HepG2 (cell line): ENCODE results near the gene NME1. TPM values are rescaled to one million over a fixed set of nuclear protein-coding genes. Genes with fewer than 3 reads are reported as not detected.

Experiments used
- GATA4 ChIP-seq: sonication (generic); IDR thresholded peaks from 2 replicates; pipeline ENCODE4 v1.6.1; 2016; ENCODE audit warnings: antibody characterized with exemption, low read depth, borderline replicate concordance
- POGZ ChIP-seq: sonication (generic); formaldehyde crosslinking; IDR thresholded peaks from 2 replicates; pipeline ENCODE4 v1.4.0; 2020; ENCODE audit warnings: mild to moderate bottlenecking, missing genetic modification reagents
- RFX5 ChIP-seq: IDR thresholded peaks from 2 replicates; pipeline ENCODE4 v1.6.1; 2011; ENCODE audit warnings: low read depth, low read length, improper control_type of control experiment
- RORA ChIP-seq: sonication (generic); formaldehyde crosslinking; IDR thresholded peaks from 2 replicates; pipeline ENCODE4 v1.5.0; 2020; ENCODE audit warnings: mild to moderate bottlenecking, missing genetic modification reagents, moderate library complexity
- SNRNP70 ChIP-seq: fragments of 200-400 bp; formaldehyde crosslinking; IDR thresholded peaks from 2 replicates; pipeline ENCODE4 v1.6.1; 2017; ENCODE audit warnings: mild to moderate bottlenecking, low read depth, low read length, moderate library complexity
- SOX13 ChIP-seq, 3 experiments: fragments of 450-650 bp in 1 of 3; sonication (generic) in 1 of 3; formaldehyde crosslinking in 1 of 3; IDR thresholded peaks in 2 of 3; conservative IDR thresholded peaks in 1 of 3; 2 replicates each; pipeline versions ENCODE4 v1.5.0 to v1.6.1; 2016 to 2020; ENCODE audit warnings: antibody characterized with exemption in 1 of 3, mild to moderate bottlenecking in 1 of 3, missing compliant biosample characterization in 1 of 3, missing genetic modification reagents in 1 of 3, moderate library complexity in 1 of 3
- TGIF2 ChIP-seq: IDR thresholded peaks from 2 replicates; pipeline ENCODE4 v1.6.1; 2016; ENCODE audit warnings: control low read depth, missing compliant biosample characterization
- YEATS4 ChIP-seq: sonication (generic); formaldehyde crosslinking; IDR thresholded peaks from 2 replicates; pipeline ENCODE4 v1.4.0; 2020; ENCODE audit warnings: missing genetic modification reagents, borderline replicate concordance
- ZBTB3 ChIP-seq: sonication (generic); formaldehyde crosslinking; IDR thresholded peaks from 2 replicates; pipeline ENCODE4 v1.4.0; 2020; ENCODE audit warnings: low read depth, mild to moderate bottlenecking, moderate library complexity, missing genetic modification reagents, borderline replicate concordance
- ZNF382 ChIP-seq: sonication (generic); formaldehyde crosslinking; IDR thresholded peaks from 2 replicates; pipeline ENCODE4 v1.5.0; 2020; ENCODE audit warnings: missing genetic modification reagents, mild to moderate bottlenecking, borderline replicate concordance
- ZNF589 ChIP-seq: sonication (generic); formaldehyde crosslinking; conservative IDR thresholded peaks from 2 replicates; pipeline ENCODE4 v1.8.0; 2022; ENCODE audit warnings: mild to moderate bottlenecking, moderate library complexity, missing genetic modification reagents
- ZNF615 ChIP-seq: sonication (generic); formaldehyde crosslinking; IDR thresholded peaks from 2 replicates; pipeline ENCODE4 v1.5.0; 2020; ENCODE audit warnings: mild to moderate bottlenecking, missing genetic modification reagents, borderline replicate concordance
- ZNF652 ChIP-seq: IDR thresholded peaks from 2 replicates; pipeline ENCODE4 v1.6.1; 2016; ENCODE audit warnings: low read depth, borderline replicate concordance
- ZNF670 ChIP-seq: sonication (generic); formaldehyde crosslinking; IDR thresholded peaks from 2 replicates; pipeline ENCODE4 v1.8.0; 2022; ENCODE audit warnings: mild to moderate bottlenecking, missing genetic modification reagents, borderline replicate concordance
- polyA plus RNA-seq, 8 experiments: library from polyadenylated mRNA; depleted of rRNA in 3 of 8; stranded (reverse) in 7 of 8; unstranded in 1 of 8; fragments of >200 nt; fragmentation: Illumina TruSeq in 4 of 8; extraction: Trizol in 4 of 8; gene quantifications; 2 replicates each; pipeline versions ENCODE4 v1.2.1 to v1.2.3, GENCODE V29; 2011 to 2016; ENCODE audit warnings: low read depth in 4 of 8, missing spikeins in 1 of 8, mixed read lengths in 1 of 8; ENCODE audit not compliant: insufficient read depth in 1 of 8
- total RNA-seq, 5 experiments: library from RNA; depleted of rRNA; stranded (reverse); fragments of >200 nt; fragmentation: Illumina TruSeq; extraction: Trizol; gene quantifications; 2 replicates each; pipeline ENCODE4 v1.2.3, GENCODE V29; 2016; ENCODE audit warnings: low read depth in 1 of 5
- TF ChIP-seq, protein P1 (sequence below): sonication (generic); formaldehyde crosslinking; IDR thresholded peaks from 2 replicates; pipeline ENCODE4 v1.4.0; 2020; ENCODE audit warnings: missing genetic modification reagents
- TF ChIP-seq, protein P2 (sequence below): IDR thresholded peaks from 2 replicates; pipeline ENCODE4 v1.6.1; 2016
- TF ChIP-seq, protein P3 (sequence below): sonication (generic); formaldehyde crosslinking; IDR thresholded peaks from 2 replicates; pipeline ENCODE4 v1.4.0; 2020; ENCODE audit warnings: missing genetic modification reagents
- TF ChIP-seq, protein P4 (sequence below): sonication (generic); formaldehyde crosslinking; IDR thresholded peaks from 2 replicates; pipeline ENCODE4 v1.8.0; 2022; ENCODE audit warnings: missing genetic modification reagents, low read depth, mild to moderate bottlenecking, borderline replicate concordance
- TF ChIP-seq, protein P5 (sequence below): IDR thresholded peaks from 2 replicates; pipeline ENCODE4 v1.6.1; 2016; ENCODE audit warnings: missing genetic modification reagents, missing compliant biosample characterization
- TF ChIP-seq, protein P6 (sequence below): sonication (generic); formaldehyde crosslinking; IDR thresholded peaks from 2 replicates; pipeline ENCODE4 v1.8.0; 2022; ENCODE audit warnings: mild to moderate bottlenecking, missing genetic modification reagents, moderate library complexity
- TF ChIP-seq, protein P7 (sequence below): sonication (generic); formaldehyde crosslinking; IDR thresholded peaks from 2 replicates; pipeline ENCODE4 v1.4.0; 2020; ENCODE audit warnings: missing genetic modification reagents, low read depth, mild to moderate bottlenecking, borderline replicate concordance

The NME1 gene
- total and polyA plus RNA-seq, 2 of the 13 experiments (the other 11 are each of a cell fraction or from before 2014, with no cell fraction given): 295 to 516 TPM

DNA sequence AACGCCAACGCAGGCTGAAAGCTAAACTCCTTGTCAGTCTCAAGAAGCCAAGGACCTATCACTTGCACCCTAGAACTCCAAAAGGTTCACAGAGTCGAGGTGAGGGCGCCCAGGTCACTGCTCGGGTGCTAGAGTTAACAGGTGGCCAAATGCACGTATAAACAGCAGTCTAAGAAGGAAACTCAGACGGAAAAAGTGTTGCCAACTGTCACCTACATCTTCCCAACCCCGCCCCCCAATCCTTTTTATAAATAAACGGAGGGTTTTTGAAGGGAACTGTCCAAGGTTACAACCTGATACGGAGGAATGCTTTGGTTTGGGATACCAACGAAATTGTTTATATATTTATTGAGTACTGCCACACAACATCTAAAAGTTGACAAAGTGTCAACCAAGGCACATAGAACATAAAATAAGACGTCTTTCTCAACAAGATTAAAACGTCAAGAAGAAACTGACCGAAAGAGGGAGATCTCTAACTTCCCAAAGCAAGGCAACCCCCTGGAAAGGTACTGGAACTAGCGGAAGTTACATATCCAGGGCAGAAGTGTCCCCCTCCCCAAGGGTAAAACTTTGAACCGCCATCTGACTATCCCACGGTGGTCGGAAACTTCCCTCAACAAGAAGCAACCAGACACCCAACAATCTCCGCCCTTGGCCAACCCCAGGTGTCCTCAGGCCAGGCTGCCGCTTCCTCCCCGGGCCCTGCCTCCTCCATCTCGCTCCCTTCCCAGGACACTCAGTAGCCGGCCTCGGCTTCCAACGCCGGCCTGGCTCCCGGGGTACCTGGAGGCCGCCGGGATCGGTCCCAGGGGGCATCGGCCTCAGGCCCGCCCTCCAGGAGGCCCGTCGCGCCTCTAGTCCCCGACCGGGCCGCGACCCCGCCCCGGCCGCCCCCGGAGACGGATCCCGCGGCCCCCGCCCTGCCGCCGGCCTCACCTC, 33.7 kb upstream of the NME1 start (continued):
- no peak for TF ChIP-seq GATA4
- no peak for TF ChIP-seq SOX13 (IDR thresholded peaks at IDR 0.05)
- no peak for TF ChIP-seq SOX13 (CRISPR knock-in tag; conservative IDR thresholded peaks at IDR 0.05 in 1 of 2, IDR thresholded peaks at IDR 0.05 in 1 of 2)
- TF ChIP-seq, protein P1, sequence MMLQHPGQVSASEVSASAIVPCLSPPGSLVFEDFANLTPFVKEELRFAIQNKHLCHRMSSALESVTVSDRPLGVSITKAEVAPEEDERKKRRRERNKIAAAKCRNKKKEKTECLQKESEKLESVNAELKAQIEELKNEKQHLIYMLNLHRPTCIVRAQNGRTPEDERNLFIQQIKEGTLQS (CRISPR knock-in tag): no peak
- TF ChIP-seq, protein P2, sequence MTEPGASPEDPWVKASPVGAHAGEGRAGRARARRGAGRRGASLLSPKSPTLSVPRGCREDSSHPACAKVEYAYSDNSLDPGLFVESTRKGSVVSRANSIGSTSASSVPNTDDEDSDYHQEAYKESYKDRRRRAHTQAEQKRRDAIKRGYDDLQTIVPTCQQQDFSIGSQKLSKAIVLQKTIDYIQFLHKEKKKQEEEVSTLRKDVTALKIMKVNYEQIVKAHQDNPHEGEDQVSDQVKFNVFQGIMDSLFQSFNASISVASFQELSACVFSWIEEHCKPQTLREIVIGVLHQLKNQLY: no peak
- 0 out of 2 replicates have a peak, but pooled peaks have one; percentile 20 for TF ChIP-seq ZNF589 (CRISPR knock-in tag)
- no peak for TF ChIP-seq YEATS4 (CRISPR knock-in tag)
- TF ChIP-seq, protein P3, sequence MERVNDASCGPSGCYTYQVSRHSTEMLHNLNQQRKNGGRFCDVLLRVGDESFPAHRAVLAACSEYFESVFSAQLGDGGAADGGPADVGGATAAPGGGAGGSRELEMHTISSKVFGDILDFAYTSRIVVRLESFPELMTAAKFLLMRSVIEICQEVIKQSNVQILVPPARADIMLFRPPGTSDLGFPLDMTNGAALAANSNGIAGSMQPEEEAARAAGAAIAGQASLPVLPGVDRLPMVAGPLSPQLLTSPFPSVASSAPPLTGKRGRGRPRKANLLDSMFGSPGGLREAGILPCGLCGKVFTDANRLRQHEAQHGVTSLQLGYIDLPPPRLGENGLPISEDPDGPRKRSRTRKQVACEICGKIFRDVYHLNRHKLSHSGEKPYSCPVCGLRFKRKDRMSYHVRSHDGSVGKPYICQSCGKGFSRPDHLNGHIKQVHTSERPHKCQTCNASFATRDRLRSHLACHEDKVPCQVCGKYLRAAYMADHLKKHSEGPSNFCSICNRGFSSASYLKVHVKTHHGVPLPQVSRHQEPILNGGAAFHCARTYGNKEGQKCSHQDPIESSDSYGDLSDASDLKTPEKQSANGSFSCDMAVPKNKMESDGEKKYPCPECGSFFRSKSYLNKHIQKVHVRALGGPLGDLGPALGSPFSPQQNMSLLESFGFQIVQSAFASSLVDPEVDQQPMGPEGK (CRISPR knock-in tag): peak; percentile 61
- TF ChIP-seq ZNF652 (CRISPR knock-in tag): no peak
- TF ChIP-seq, protein P4, sequence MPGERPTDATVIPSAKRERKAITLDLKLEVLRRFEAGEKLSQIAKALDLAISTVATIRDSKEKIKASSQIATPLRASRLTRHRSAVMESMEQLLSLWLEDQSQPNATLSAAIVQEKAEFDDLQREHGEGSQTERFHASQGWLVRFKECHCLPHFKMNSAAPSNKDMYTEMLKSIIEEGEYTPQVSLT: no peak
- TF ChIP-seq, protein P5, sequence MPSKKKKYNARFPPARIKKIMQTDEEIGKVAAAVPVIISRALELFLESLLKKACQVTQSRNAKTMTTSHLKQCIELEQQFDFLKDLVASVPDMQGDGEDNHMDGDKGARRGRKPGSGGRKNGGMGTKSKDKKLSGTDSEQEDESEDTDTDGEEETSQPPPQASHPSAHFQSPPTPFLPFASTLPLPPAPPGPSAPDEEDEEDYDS (CRISPR knock-in tag): no peak
- TF ChIP-seq ZNF382 (CRISPR knock-in tag): no peak
- TF ChIP-seq ZNF615 (CRISPR knock-in tag): 0 out of 2 replicates have a peak, but pooled peaks have one; percentile 27
- peak; percentile 47; the same call in 1 of the 2 replicates for TF ChIP-seq TGIF2 (CRISPR knock-in tag)
- TF ChIP-seq, protein P6, sequence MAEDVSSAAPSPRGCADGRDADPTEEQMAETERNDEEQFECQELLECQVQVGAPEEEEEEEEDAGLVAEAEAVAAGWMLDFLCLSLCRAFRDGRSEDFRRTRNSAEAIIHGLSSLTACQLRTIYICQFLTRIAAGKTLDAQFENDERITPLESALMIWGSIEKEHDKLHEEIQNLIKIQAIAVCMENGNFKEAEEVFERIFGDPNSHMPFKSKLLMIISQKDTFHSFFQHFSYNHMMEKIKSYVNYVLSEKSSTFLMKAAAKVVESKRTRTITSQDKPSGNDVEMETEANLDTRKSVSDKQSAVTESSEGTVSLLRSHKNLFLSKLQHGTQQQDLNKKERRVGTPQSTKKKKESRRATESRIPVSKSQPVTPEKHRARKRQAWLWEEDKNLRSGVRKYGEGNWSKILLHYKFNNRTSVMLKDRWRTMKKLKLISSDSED: no peak
- TF ChIP-seq RORA: no peak; the same call in 1 of the 2 replicates
- TF ChIP-seq, protein P7, sequence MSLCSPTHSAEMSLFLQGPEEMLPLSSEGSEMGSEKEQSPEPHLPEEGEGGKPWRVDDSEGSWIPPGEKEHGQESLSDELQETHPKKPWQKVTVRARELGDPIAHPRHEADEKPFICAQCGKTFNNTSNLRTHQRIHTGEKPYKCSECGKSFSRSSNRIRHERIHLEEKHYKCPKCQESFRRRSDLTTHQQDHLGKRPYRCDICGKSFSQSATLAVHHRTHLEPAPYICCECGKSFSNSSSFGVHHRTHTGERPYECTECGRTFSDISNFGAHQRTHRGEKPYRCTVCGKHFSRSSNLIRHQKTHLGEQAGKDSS (CRISPR knock-in tag): 0 out of 2 replicates have a peak, but pooled peaks have one; percentile 24
- TF ChIP-seq SNRNP70: no peak
- TF ChIP-seq ZBTB3 (CRISPR knock-in tag): no peak
- no peak for TF ChIP-seq RFX5
- TF ChIP-seq POGZ (CRISPR knock-in tag): 0 out of 2 replicates have a peak, but pooled peaks have one; percentile 31
- no peak for TF ChIP-seq ZNF670 (CRISPR knock-in tag)
